Panc1 (cell line): Measurements from ENCODE around the gene GPR137B. TPM values are rescaled to one million over a fixed set of nuclear protein-coding genes. Genes with fewer than 3 reads are reported as not detected.

Experiments
- ATAC-seq: fragments of 200-7000 bp; cut with Tn5 transposase; 2 replicates; pipeline ENCODE4 v1.9.1; 2020; ENCODE audit warnings: mild to moderate bottlenecking, moderate library complexity
- BruUV-seq: library from RNA; stranded (reverse); fragments of 400-500 nt; replicated peaks from 2 replicates; lab custom pipeline; 2021; lab: Mats Ljungman, UMichigan
- CTCF ChIA-PET: fragments of 300-600 bp; sonication (Branson Sonifier 250); formaldehyde crosslinking; loops from one replicate; lab custom pipeline; 2022; ENCODE audit warnings: antibody characterized with exemption; lab: Charles Lee
- POLR2A ChIA-PET: fragments of 300-600 bp; sonication (Branson Sonifier 250); formaldehyde crosslinking; loops from one replicate; lab custom pipeline; 2022; ENCODE audit warnings: antibody characterized with exemption; lab: Charles Lee
- DNase-seq: peaks from one replicate; pipeline ENCODE4 v3.0.0-alpha.2; 2010; ENCODE audit warnings: low read depth, low spot score
- H3K27ac ChIP-seq: 2 replicates; pipeline ENCODE4 v1.5.1; 2011; ENCODE audit warnings: mild to moderate bottlenecking, low read length, inconsistent platforms
- H3K27me3 ChIP-seq: fragments of 200-500 bp; sonication (Bioruptor generic); 2 replicates; pipeline ENCODE4 v1.6.0; 2014; ENCODE audit warnings: low read length, inconsistent platforms; ENCODE audit not compliant: control insufficient read depth, insufficient read depth
- H3K36me3 ChIP-seq: fragments of 200-500 bp; sonication (Bioruptor generic); 2 replicates; pipeline ENCODE4 v1.5.1; 2014; ENCODE audit warnings: inconsistent platforms, mild to moderate bottlenecking, low read length, moderate library complexity; ENCODE audit not compliant: control insufficient read depth, insufficient read depth
- H3K4me1 ChIP-seq: 2 replicates; pipeline ENCODE4 v1.5.1; 2011; ENCODE audit warnings: inconsistent platforms, mild to moderate bottlenecking, low read length, moderate library complexity; ENCODE audit not compliant: control insufficient read depth, insufficient read depth
- H3K4me3 ChIP-seq, 2 experiments: 2 replicates each; pipeline ENCODE4 v1.5.1; 2011 to 2012; ENCODE audit warnings: low read depth in 2 of 2, low read length in 2 of 2, mild to moderate bottlenecking in 2 of 2, inconsistent platforms in 1 of 2, moderate library complexity in 1 of 2
- H3K9me3 ChIP-seq: fragments of 200-500 bp; sonication (Bioruptor generic); 2 replicates; pipeline ENCODE4 v1.5.1; 2014; ENCODE audit warnings: low read depth, mild to moderate bottlenecking, inconsistent platforms, low read length, moderate library complexity; ENCODE audit not compliant: control insufficient read depth, insufficient read depth
- POLR2AphosphoS5 ChIP-seq: IDR thresholded peaks from 2 replicates; pipeline ENCODE4 v1.6.1; 2012; ENCODE audit warnings: mild to moderate bottlenecking, low read depth, low read length, moderate library complexity
- REST ChIP-seq, 2 experiments: IDR thresholded peaks; 2 replicates each; pipeline ENCODE4 v1.6.1; 2011 to 2012; ENCODE audit warnings: low read depth in 2 of 2, control low read depth in 1 of 2, low read length in 1 of 2, mild to moderate bottlenecking in 1 of 2, moderate library complexity in 1 of 2; ENCODE audit not compliant: insufficient read depth in 1 of 2
- SIN3A ChIP-seq: IDR thresholded peaks from 2 replicates; pipeline ENCODE4 v1.6.1; 2012; ENCODE audit warnings: low read depth, mild to moderate bottlenecking, low read length, moderate library complexity, borderline replicate concordance; ENCODE audit not compliant: insufficient read depth
- TCF7L2 ChIP-seq: IDR thresholded peaks from 2 replicates; pipeline ENCODE4 v1.6.1; 2011; ENCODE audit warnings: mild to moderate bottlenecking, low read depth, low read length, inconsistent platforms
- in situ Hi-C: cut with HindIII; loops from 2 replicates; pipeline ENCODE4 v1.10.0; 2016; ENCODE audit warnings: low sequenced_read_pairs, low pct_unique_long_range_greater_than_20kb
- intact Hi-C: fragments of 100-400 bp; cut with micrococcal nuclease; formaldehyde crosslinking; loops from one replicate; pipeline ENCODE4 v1.10.0; 2022; ENCODE audit not compliant: unreplicated experiment
- total RNA-seq: library from RNA; stranded (reverse); gene quantifications from one replicate; pipeline ENCODE4 v1.2.1, GENCODE V29; 2021; ENCODE audit not compliant: unreplicated experiment
- TF ChIP-seq, protein P1 (sequence below): fragments of 450-650 bp; IDR thresholded peaks from 2 replicates; pipeline ENCODE4 v1.5.1; 2017; ENCODE audit warnings: mild to moderate bottlenecking

Gene GPR137B
- total RNA-seq, 1 experiment from 2014 or later: 25.3 TPM

GRCh38 chr1:236155399-236155767 lies 13.0 kb downstream of the GPR137B start:
- H3K4me1 ChIP-seq: peaks cover 6% of the 10 kb centered on the region; the same call in 1 of the 2 replicates
- no peak for DNase-seq
- TF ChIP-seq REST (IDR thresholded peaks at IDR 0.05; ENCODE audit: insufficient read depth in 1 of 2, low read depth in 2 of 2, low read length in 1 of 2): no peak
- no peak for TF ChIP-seq SIN3A
- TF ChIP-seq, protein P1, sequence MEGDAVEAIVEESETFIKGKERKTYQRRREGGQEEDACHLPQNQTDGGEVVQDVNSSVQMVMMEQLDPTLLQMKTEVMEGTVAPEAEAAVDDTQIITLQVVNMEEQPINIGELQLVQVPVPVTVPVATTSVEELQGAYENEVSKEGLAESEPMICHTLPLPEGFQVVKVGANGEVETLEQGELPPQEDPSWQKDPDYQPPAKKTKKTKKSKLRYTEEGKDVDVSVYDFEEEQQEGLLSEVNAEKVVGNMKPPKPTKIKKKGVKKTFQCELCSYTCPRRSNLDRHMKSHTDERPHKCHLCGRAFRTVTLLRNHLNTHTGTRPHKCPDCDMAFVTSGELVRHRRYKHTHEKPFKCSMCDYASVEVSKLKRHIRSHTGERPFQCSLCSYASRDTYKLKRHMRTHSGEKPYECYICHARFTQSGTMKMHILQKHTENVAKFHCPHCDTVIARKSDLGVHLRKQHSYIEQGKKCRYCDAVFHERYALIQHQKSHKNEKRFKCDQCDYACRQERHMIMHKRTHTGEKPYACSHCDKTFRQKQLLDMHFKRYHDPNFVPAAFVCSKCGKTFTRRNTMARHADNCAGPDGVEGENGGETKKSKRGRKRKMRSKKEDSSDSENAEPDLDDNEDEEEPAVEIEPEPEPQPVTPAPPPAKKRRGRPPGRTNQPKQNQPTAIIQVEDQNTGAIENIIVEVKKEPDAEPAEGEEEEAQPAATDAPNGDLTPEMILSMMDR: no peak
- no peaks in the 10 kb centered on the region for H3K36me3 ChIP-seq
- BruUV-seq: no TSS peak
- no peaks in the 10 kb centered on the region for H3K9me3 ChIP-seq
- ATAC-seq: no peak
- in situ Hi-C loops: no loop called here
- POLR2A ChIA-PET: no interaction called here
- CTCF ChIA-PET: no interaction called here
- no peaks in the 10 kb centered on the region for H3K27me3 ChIP-seq
- intact Hi-C loops: no loop called here
- no peak overlapping the region for H3K4me3 ChIP-seq
- H3K27ac ChIP-seq: no peak overlapping the region

GRCh38 chr1:236155841-236156503 lies 13.6 kb downstream of the GPR137B start:
- DNase-seq: no peak
- TF ChIP-seq SIN3A: no peak
- no peak for TF ChIP-seq POLR2AphosphoS5
- no peak for TF ChIP-seq TCF7L2
- TF ChIP-seq, protein P1: no peak
- TF ChIP-seq REST (IDR thresholded peaks at IDR 0.05; ENCODE audit: insufficient read depth in 1 of 2, low read depth in 2 of 2, low read length in 1 of 2): no peak
- intact Hi-C loops: no loop called here
- Histone ChIP-seq H3K4me1 (peaks cover 2% of the 10 kb centered on the region; the same call in 1 of the 2 replicates), H3K9me3 (no peaks in the 10 kb centered on the region), H3K27me3 (no peaks in the 10 kb centered on the region), H3K4me3 (no peak overlapping the region), H3K36me3 (no peaks in the 10 kb centered on the region), H3K27ac (no peak overlapping the region)
- no TSS peak for BruUV-seq
- ChIA-PET POLR2A (no interaction called here), CTCF (no interaction called here)
- in situ Hi-C loops: no loop called here
- no peak for ATAC-seq
